GM12891 (cell line): ENCODE data around the gene KCNK5.

Experiments used
- PAX5 ChIP-seq: IDR thresholded peaks from 2 replicates; pipeline ENCODE4 v1.6.1; 2011; ENCODE audit warnings: low read length, moderate library complexity, mild to moderate bottlenecking; ENCODE audit not compliant: insufficient read depth, severe bottlenecking
- POLR2A ChIP-seq: IDR thresholded peaks from 2 replicates; pipeline ENCODE4 v1.6.1; 2011; ENCODE audit warnings: low read depth, low read length, control low read depth
- POLR2AphosphoS5 ChIP-seq: IDR thresholded peaks from 2 replicates; pipeline ENCODE4 v1.6.1; 2011; ENCODE audit warnings: low read depth, low read length, control low read depth
- TAF1 ChIP-seq: IDR thresholded peaks from 2 replicates; pipeline ENCODE4 v1.6.1; 2011; ENCODE audit warnings: low read depth, low read length, control low read depth

DNA sequence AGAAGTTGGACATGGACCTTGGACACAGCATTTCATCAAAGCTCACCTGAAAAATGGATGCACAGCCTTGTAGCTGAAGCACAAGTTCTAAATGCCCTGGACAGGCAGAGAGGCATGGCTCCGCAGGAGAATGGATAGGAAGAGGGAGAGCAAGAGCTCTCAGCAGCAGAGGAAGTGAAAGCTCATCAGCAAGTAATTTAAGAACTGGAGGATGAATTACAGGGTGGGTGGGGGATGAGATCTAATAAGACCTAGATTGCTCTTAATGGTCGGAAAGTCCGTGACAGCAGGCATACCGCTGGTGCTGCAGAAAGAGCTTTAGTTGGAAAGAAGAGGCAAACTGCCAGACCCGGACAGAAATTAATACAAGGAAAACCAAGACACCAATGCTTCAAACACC, 77.0 kb downstream of the KCNK5 start:
- TF ChIP-seq POLR2A (no peak), TAF1 (no peak), POLR2AphosphoS5 (no peak), PAX5 (no peak)
